PC-3 (cell line): Measurements from ENCODE around the gene OR1F1. TPM values are rescaled to one million over a fixed set of nuclear protein-coding genes. Genes with fewer than 3 reads are reported as not detected.
A peak's percentile ranks its signal among the peaks of the same experiment; 100 is the strongest.
"Not testable (repeated sequence)": the region's sequence is repeated elsewhere in the genome, so short reads cannot be mapped to it uniquely, and the experiment has no call there.

Source experiments
- ATAC-seq: fragments of 200-7000 bp; cut with Tn5 transposase; 2 replicates; pipeline ENCODE4 v1.9.1; 2020; ENCODE audit warnings: mild to moderate bottlenecking, moderate library complexity
- BruUV-seq: library from RNA; stranded (reverse); fragments of 400-500 nt; replicated peaks from 2 replicates; lab custom pipeline; 2021; lab: Mats Ljungman, UMichigan
- CTCF ChIA-PET: fragments of 300-600 bp; sonication (Branson Sonifier 250); formaldehyde crosslinking; loops from one replicate; lab custom pipeline; 2022; ENCODE audit warnings: antibody characterized with exemption; lab: Charles Lee
- POLR2A ChIA-PET: fragments of 300-600 bp; sonication (Branson Sonifier 250); formaldehyde crosslinking; loops from one replicate; lab custom pipeline; 2022; ENCODE audit warnings: antibody characterized with exemption; ENCODE audit not compliant: unreplicated experiment; lab: Charles Lee
- DNase-seq: peaks from one replicate; pipeline ENCODE4 v3.0.0-alpha.2; 2015
- H2AFZ ChIP-seq: fragments of 300-600 bp; sonication (generic); 2 replicates; pipeline ENCODE4 v1.6.0; 2016; ENCODE audit warnings: antibody characterized with exemption, low read length
- H3F3A ChIP-seq: fragments of 300-600 bp; sonication (generic); one replicate; pipeline ENCODE4 v1.6.0; 2017; ENCODE audit warnings: antibody characterized with exemption, low read length, control low read depth, mild to moderate bottlenecking; ENCODE audit not compliant: unreplicated experiment
- H3K27ac ChIP-seq: fragments of 300-600 bp; sonication (generic); 2 replicates; pipeline ENCODE4 v1.5.1; 2016; ENCODE audit warnings: mild to moderate bottlenecking, low read length
- H3K27me3 ChIP-seq: fragments of 300-600 bp; sonication (generic); 2 replicates; pipeline ENCODE4 v1.6.1; 2016; ENCODE audit warnings: low read length, mixed read lengths
- H3K36me3 ChIP-seq: fragments of 300-600 bp; sonication (generic); 2 replicates; pipeline ENCODE4 v1.6.1; 2016; ENCODE audit warnings: low read depth, mixed run types, low read length, mixed read lengths
- H3K4me1 ChIP-seq: fragments of 300-600 bp; sonication (generic); 2 replicates; pipeline ENCODE4 v1.5.1; 2016; ENCODE audit warnings: low read length; ENCODE audit not compliant: insufficient read depth
- H3K4me2 ChIP-seq: fragments of 300-600 bp; sonication (generic); 2 replicates; pipeline ENCODE4 v1.6.0; 2016; ENCODE audit warnings: low read length
- H3K4me3 ChIP-seq: fragments of 300-600 bp; sonication (generic); 2 replicates; pipeline ENCODE4 v1.5.1; 2016; ENCODE audit warnings: mild to moderate bottlenecking, low read length, mixed read lengths
- H3K79me2 ChIP-seq: fragments of 300-600 bp; sonication (generic); 2 replicates; pipeline ENCODE4 v1.6.1; 2017; ENCODE audit warnings: low read length, mixed read lengths
- H3K9ac ChIP-seq: fragments of 300-600 bp; sonication (generic); 2 replicates; pipeline ENCODE4 v1.6.0; 2016; ENCODE audit warnings: mild to moderate bottlenecking, low read length
- H3K9me2 ChIP-seq: fragments of 300-600 bp; sonication (generic); replicated peaks from 2 replicates; pipeline ENCODE4 v1.6.1; 2016; ENCODE audit warnings: mixed run types, low read length, mixed read lengths
- H3K9me3 ChIP-seq: fragments of 300-600 bp; sonication (generic); 2 replicates; pipeline ENCODE4 v1.6.1; 2016; ENCODE audit warnings: low read length, mixed read lengths
- H4K20me1 ChIP-seq: fragments of 300-600 bp; sonication (generic); 2 replicates; pipeline ENCODE4 v1.6.1; 2016; ENCODE audit warnings: low read length, mixed read lengths
- CTCF ChIP-seq: fragments of 300-600 bp; sonication (generic); conservative IDR thresholded peaks from 2 replicates; pipeline ENCODE4 v1.5.1; 2017; ENCODE audit warnings: antibody characterized with exemption, low read depth, mild to moderate bottlenecking, low read length
- EZH2 ChIP-seq: fragments of 300-600 bp; sonication (generic); IDR thresholded peaks from one replicate; pipeline ENCODE4 v1.6.1; 2017; ENCODE audit warnings: antibody characterized with exemption, mild to moderate bottlenecking, low read length; ENCODE audit not compliant: unreplicated experiment
- EZH2phosphoT487 ChIP-seq: fragments of 300-600 bp; sonication (generic); IDR thresholded peaks from 2 replicates; pipeline ENCODE4 v1.6.1; 2018; ENCODE audit warnings: mild to moderate bottlenecking, antibody characterized with exemption, low read length, borderline replicate concordance
- intact Hi-C: fragments of 100-400 bp; cut with micrococcal nuclease; formaldehyde crosslinking; loops from 2 replicates; pipeline ENCODE4 v1.9.0; 2023
- total RNA-seq: library from RNA; depleted of rRNA; stranded (reverse); fragments of >200 nt; gene quantifications from 2 replicates; pipeline ENCODE4 v1.2.3, GENCODE V29; 2014

OR1F1 gene
- total RNA-seq, 1 experiment from 2014 or later: not detected

- no peak overlapping the region for H3K27ac ChIP-seq
- TF ChIP-seq CTCF: no peak
- no peak for TF ChIP-seq EZH2phosphoT487
- no peak for TF ChIP-seq EZH2
- ChIA-PET CTCF (no interaction called here), POLR2A (no interaction called here)
- intact Hi-C loops: no loop called here
- no peak for ATAC-seq
- BruUV-seq: no TSS peak
- no peaks in the 10 kb centered on the region for H3K4me1 ChIP-seq
- H3K9me2 ChIP-seq: no peaks in the 10 kb centered on the region
- no peak for DNase-seq
- no peaks in the 10 kb centered on the region for H3K79me2 ChIP-seq
- peak overlapping the region; percentile 65 for H2AFZ ChIP-seq
- H4K20me1 ChIP-seq: no peaks in the 10 kb centered on the region
- peaks cover 10% of the 10 kb centered on the region; the same call in 1 of the 2 replicates for H3K27me3 ChIP-seq
- H3K9ac ChIP-seq: no peak overlapping the region
- no peaks in the 10 kb centered on the region for H3K9me3 ChIP-seq
- peak overlapping the region; percentile 35; the same call in 1 of the 2 replicates for H3K4me3 ChIP-seq
- H3F3A ChIP-seq: no peaks in the 10 kb centered on the region
- H3K4me2 ChIP-seq: peak overlapping the region; percentile 43; the same call in 1 of the 2 replicates
- H3K36me3 ChIP-seq: no peaks in the 10 kb centered on the region
Measured at GRCh38 chr16:3165111-3165822, 22.7 kb upstream of the OR1F1 start.

- H3K9me3 ChIP-seq: no peaks in the 10 kb centered on the region
- CTCF ChIA-PET: no interaction called here
- ATAC-seq: no peak
- no peaks in the 10 kb centered on the region for H3K4me1 ChIP-seq
- H4K20me1 ChIP-seq: no peaks in the 10 kb centered on the region
- no peak for DNase-seq
- no peak overlapping the region for H3K27ac ChIP-seq
- H3F3A ChIP-seq: no peaks in the 10 kb centered on the region
- H3K9ac ChIP-seq: no peak overlapping the region
- no peaks in the 10 kb centered on the region for H3K79me2 ChIP-seq
- H3K4me3 ChIP-seq: no peak overlapping the region
- intact Hi-C loops: no loop called here
- POLR2A ChIA-PET: no interaction called here
- no peaks in the 10 kb centered on the region for H3K36me3 ChIP-seq
- no peak overlapping the region for H2AFZ ChIP-seq
- no TSS peak for BruUV-seq
- no peak for TF ChIP-seq EZH2
- no peak overlapping the region for H3K4me2 ChIP-seq
- no peaks in the 10 kb centered on the region for H3K9me2 ChIP-seq
- H3K27me3 ChIP-seq: peaks cover 20% of the 10 kb centered on the region
Measured at GRCh38 chr16:3166505-3166886, 21.5 kb upstream of the OR1F1 start.

GRCh38 chr16:3168729-3169128 is 19.3 kb upstream of the OR1F1 start:
- H3K79me2 ChIP-seq, H3K36me3 ChIP-seq, H3K27ac ChIP-seq, H3K4me2 ChIP-seq, POLR2A ChIA-PET, H2AFZ ChIP-seq, H3K9ac ChIP-seq, H3K4me3 ChIP-seq, ATAC-seq, H3K4me1 ChIP-seq, H3K9me3 ChIP-seq, intact Hi-C loops, DNase-seq, CTCF ChIA-PET, H3F3A ChIP-seq, BruUV-seq, H3K9me2 ChIP-seq, H4K20me1 ChIP-seq: not testable (repeated sequence)
- H3K27me3 ChIP-seq: peaks cover 20% of the 10 kb centered on the region
